ENCODE results near the gene FAM98A.

- no peak for TF ChIP-seq CTCF (IDR thresholded peaks at IDR 0.05)
- TF ChIP-seq POLR2A (IDR thresholded peaks at IDR 0.05), result no peak
Observed at GRCh38 chr2:33636001-33636400, 36.9 kb upstream of the FAM98A start.

Data from breast epithelium (tissue), 3 donors.